Measurements from ENCODE around the gene PPAT.
"Not testable (repeated sequence)": the region's sequence is repeated elsewhere in the genome, so short reads cannot be mapped to it uniquely, and the experiment has no call there.

PPAT gene

DNA sequence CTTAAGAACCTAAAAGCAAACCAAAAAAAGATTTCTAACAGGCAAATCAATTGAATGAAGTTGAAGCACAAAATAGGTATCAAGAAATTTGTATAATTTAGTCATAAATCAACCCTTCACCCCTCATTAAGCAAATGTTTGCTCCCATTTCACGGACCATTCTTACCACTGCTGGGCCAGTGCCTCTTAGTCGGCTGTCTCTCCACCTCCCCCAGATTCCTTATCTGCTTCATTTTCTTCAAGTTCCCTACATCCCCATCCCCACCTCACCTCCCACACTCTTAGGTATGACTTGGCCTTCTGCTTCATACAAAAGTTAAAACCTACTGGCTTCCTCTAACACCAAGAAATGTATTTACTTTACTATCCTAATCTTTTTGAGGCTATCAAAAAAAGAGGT is 60.0 kb downstream of the PPAT start:
- CTCF ChIA-PET: no interaction called here

DNA sequence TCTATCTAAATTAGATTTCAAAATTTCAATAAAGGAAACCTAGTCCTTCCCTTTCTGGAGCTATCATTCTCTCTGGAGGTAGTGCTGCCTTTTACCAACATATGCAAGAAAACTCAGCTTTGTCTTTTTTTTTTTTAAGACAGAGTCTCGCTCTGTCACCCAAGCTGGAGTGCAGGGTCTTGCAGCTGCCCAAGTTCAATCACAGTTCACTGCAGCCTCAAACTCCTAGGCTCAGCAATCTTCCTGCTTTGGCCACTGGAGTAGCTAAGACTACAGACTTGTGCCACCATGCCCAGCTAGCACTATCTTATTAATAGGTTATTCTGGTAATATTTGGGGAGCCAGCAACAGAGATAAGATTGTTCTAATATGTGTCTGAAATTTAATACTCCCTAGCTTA is 60.5 kb downstream of the PPAT start:
- TF ChIP-seq, protein P1, sequence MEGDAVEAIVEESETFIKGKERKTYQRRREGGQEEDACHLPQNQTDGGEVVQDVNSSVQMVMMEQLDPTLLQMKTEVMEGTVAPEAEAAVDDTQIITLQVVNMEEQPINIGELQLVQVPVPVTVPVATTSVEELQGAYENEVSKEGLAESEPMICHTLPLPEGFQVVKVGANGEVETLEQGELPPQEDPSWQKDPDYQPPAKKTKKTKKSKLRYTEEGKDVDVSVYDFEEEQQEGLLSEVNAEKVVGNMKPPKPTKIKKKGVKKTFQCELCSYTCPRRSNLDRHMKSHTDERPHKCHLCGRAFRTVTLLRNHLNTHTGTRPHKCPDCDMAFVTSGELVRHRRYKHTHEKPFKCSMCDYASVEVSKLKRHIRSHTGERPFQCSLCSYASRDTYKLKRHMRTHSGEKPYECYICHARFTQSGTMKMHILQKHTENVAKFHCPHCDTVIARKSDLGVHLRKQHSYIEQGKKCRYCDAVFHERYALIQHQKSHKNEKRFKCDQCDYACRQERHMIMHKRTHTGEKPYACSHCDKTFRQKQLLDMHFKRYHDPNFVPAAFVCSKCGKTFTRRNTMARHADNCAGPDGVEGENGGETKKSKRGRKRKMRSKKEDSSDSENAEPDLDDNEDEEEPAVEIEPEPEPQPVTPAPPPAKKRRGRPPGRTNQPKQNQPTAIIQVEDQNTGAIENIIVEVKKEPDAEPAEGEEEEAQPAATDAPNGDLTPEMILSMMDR (IDR thresholded peaks at IDR 0.05; ENCODE audit: control extremely low read depth, extremely low read depth, low read depth, missing control alignments): no peak
- no peak for DNase-seq (ENCODE audit: extremely low spot score)
- POLR2A ChIA-PET: no interaction called here
- CTCF ChIA-PET: no interaction called here

More for the DNA sequence above, 60.0 kb downstream of the PPAT start:
- TF ChIP-seq, protein P1 (IDR thresholded peaks at IDR 0.05; ENCODE audit: control extremely low read depth, extremely low read depth, low read depth, missing control alignments): no peak
- POLR2A ChIA-PET: no interaction called here
- DNase-seq (ENCODE audit: extremely low spot score): no peak

DNA sequence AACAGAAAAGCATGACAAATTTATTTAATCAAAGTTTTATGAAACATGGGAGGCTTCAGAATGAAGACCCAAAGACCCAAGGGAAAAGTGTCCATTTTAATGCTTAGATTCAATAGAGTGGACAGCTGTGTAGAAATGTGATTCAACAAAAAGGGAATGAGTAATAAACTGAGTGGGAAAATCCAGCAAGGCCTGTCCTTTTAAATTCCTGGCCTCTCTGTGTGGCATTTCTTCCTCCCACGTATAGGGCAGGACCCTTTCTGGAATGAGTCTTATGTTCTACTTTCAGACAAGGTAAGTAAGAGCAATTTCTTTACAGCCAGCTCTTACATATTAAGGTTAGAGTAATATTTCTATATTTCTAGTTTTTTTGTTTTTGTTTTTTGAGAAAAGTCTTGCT is 62.6 kb downstream of the PPAT start:
- no peak for DNase-seq (ENCODE audit: extremely low spot score)
- ChIA-PET POLR2A (no interaction called here), CTCF (no interaction called here)
- TF ChIP-seq, protein P1 (IDR thresholded peaks at IDR 0.05; ENCODE audit: control extremely low read depth, extremely low read depth, low read depth, missing control alignments): no peak

DNA sequence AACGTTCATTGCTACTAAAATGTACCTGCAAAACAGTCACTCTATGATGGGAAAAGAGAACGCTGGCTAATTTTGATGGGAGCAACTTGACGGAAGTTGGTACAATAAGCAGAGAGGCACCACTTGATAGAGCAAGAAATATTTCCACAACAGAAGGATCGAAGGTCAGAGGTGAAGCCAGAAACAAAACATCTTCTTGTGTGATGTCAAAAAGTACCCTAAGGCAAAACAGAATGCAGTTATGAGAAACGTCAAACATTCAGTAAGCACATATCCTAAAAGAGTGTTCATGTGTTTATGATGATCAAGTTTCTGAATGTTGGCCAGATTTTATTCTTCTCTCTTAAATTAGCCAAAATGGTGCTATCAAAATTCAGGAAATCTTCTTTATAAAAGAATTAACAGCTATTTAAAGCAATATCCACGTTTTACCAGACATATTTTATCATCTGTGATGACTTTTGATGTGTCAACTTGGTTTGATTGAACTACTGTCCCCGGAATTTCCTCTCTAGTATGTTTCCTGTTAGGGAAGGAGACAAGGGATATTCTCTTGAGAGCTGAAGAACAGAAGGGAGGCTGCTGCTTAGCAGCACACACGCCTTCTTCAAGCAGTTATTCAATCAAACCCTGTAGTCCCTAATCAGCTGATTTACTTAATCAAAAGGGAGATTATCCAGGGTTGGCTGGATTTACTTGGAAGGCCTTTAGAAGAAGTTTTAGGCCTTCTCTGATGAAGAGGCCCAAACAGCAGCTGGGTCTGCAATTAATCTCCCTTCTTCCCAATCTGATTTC is 63.8 kb downstream of the PPAT start:
- ChIA-PET POLR2A (no interaction called here), CTCF (interaction anchor here (1.1 kb wide), 1 partner anchor 23 kb away, joined by 3 read pairs; no protein-coding TSS in a partner anchor)
- no peak for DNase-seq (ENCODE audit: extremely low spot score)
- TF ChIP-seq, protein P1 (IDR thresholded peaks at IDR 0.05; ENCODE audit: control extremely low read depth, extremely low read depth, low read depth, missing control alignments): no peak

DNA sequence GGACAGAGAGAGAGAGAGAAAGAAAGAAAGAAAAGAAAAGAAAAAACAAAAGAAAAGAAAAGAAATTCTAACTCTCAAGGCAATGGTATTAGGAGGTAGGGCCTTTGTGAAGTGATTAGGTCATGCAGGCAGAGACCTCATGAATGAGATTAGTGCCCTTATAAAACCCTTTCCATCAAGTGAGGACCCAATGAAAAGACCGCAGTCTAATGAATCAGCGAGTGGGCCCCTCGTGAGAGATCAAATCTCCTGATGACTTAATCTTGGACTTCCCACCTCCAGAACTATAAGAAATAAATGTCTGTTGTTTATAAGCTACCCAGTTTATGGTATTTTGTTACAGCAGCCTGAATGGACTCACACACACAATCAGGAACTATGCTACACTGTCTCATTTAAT is 65.0 kb downstream of the PPAT start:
- TF ChIP-seq, protein P1 (IDR thresholded peaks at IDR 0.05; ENCODE audit: control extremely low read depth, extremely low read depth, low read depth, missing control alignments): no peak
- POLR2A ChIA-PET: no interaction called here
- DNase-seq (ENCODE audit: extremely low spot score): no peak
- CTCF ChIA-PET: no interaction called here

DNA sequence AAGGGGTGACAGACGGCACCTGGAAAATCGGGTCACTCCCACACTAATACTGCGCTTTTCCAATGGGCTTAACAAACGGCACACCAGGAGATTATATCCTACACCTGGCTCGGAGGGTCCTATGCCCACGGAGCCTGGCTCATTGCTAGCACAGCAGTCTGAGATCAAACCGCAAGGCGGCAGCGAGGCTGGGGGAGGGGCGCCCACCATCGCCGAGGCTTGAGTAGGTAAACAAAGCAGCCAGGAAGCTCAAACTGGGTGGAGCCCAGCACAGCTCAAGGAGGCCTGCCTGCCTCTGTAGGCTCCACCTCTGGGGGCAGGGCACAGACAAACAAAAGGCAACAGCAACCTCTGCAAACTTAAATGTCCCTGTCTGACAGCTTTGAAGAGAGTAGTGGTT is 72.4 kb downstream of the PPAT start:
- POLR2A ChIA-PET; DNase-seq (ENCODE audit: extremely low spot score); CTCF ChIA-PET: not testable (repeated sequence)

DNA sequence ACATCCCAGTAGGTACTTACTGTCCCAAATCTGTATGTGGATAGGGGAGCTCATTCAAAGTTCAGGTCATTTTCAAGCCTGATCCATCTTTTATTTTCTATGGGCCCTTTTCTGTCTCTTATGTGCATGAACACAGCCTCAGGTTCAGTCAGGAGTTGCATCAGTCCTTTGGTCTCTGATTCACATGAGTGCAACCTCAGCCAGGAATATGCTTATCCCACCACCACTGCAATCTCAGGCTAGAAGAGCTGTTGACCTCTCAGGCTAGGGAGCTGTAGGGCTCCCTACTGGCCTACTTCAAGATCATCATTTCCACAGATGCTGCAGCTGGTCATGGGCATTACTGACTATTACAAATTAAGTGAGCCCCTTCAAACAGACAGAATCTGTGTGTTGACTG is 75.3 kb downstream of the PPAT start:
- TF ChIP-seq, protein P1 (IDR thresholded peaks at IDR 0.05; ENCODE audit: control extremely low read depth, extremely low read depth, low read depth, missing control alignments): no peak
- POLR2A ChIA-PET: no interaction called here
- no peak for DNase-seq (ENCODE audit: extremely low spot score)
- CTCF ChIA-PET: no interaction called here
